GM19193 (cell line): ENCODE results near the gene SLC22A4.

Source experiments
- POLR2A ChIP-seq: IDR thresholded peaks from 4 replicates; pipeline ENCODE4 v1.6.1; 2011; ENCODE audit not compliant: insufficient read depth, insufficient read length; ENCODE audit errors: extremely low read depth

Gene SLC22A4

GRCh38 chr5:132315529-132316067 lies 21.4 kb downstream of the SLC22A4 start:
- no peak for TF ChIP-seq POLR2A

- TF ChIP-seq POLR2A, result no peak
Observed at GRCh38 chr5:132319975-132320374, 25.8 kb downstream of the SLC22A4 start.

- TF ChIP-seq POLR2A, result no peak
Observed at GRCh38 chr5:132321109-132321721, 27.0 kb downstream of the SLC22A4 start.

- TF ChIP-seq POLR2A, result no peak
Observed at GRCh38 chr5:132322266-132322665, 28.1 kb downstream of the SLC22A4 start.

GRCh38 chr5:132323202-132323601 lies 29.0 kb downstream of the SLC22A4 start:
- TF ChIP-seq POLR2A, result no peak

GRCh38 chr5:132325691-132326090 lies 31.5 kb downstream of the SLC22A4 start:
- TF ChIP-seq POLR2A, result no peak

- TF ChIP-seq POLR2A, result no peak
Observed at GRCh38 chr5:132327252-132327955, 33.2 kb downstream of the SLC22A4 start.

GRCh38 chr5:132334812-132335211 lies 40.6 kb downstream of the SLC22A4 start:
- no peak for TF ChIP-seq POLR2A

GRCh38 chr5:132335402-132335801 lies 41.2 kb downstream of the SLC22A4 start:
- TF ChIP-seq POLR2A, result no peak

GRCh38 chr5:132339502-132339901 lies 45.3 kb downstream of the SLC22A4 start:
- no peak for TF ChIP-seq POLR2A

GRCh38 chr5:132342291-132343180 lies 48.3 kb downstream of the SLC22A4 start:
- no peak for TF ChIP-seq POLR2A

- TF ChIP-seq POLR2A, result no peak
Observed at GRCh38 chr5:132344775-132345514, 50.8 kb downstream of the SLC22A4 start.

- no peak for TF ChIP-seq POLR2A
Observed at GRCh38 chr5:132353486-132353995, 59.3 kb downstream of the SLC22A4 start.

GRCh38 chr5:132354381-132355139 lies 60.4 kb downstream of the SLC22A4 start:
- TF ChIP-seq POLR2A, result no peak
